K562 (cell line): Measurements from ENCODE around the gene TBC1D3B. TPM values are rescaled to one million over a fixed set of nuclear protein-coding genes. Genes with fewer than 3 reads are reported as not detected.

Experiments
- ATAC-seq: fragments of 200-7000 bp; cut with Tn5 transposase; 3 replicates; pipeline ENCODE4 v1.9.1; 2020; ENCODE audit warnings: moderate library complexity
- BruUV-seq: library from RNA; stranded (reverse); fragments of 400-500 nt; replicated peaks from 2 replicates; lab custom pipeline; 2021; lab: Mats Ljungman, UMichigan
- CTCF ChIA-PET: fragments of 300-600 bp; formaldehyde crosslinking; extraction: SDS; loops from one replicate; lab custom pipeline; 2021; ENCODE audit warnings: low intra/inter-chr PET ratio; lab: Yijun Ruan, JAX
- POLR2A ChIA-PET: fragments of 300-600, 350-650 bp; sonication (Branson Sonifier 250); formaldehyde crosslinking; extraction: SDS; loops from one replicate; lab custom pipeline; 2021; ENCODE audit warnings: antibody characterized with exemption, inconsistent platforms; lab: Yijun Ruan, JAX
- DNase-seq, 4 experiments: peaks; one replicate each; pipeline versions ENCODE4 v3.0.0 to v3.0.0-alpha.2; 2011 to 2018; ENCODE audit warnings: low spot score in 3 of 4, mixed read lengths in 3 of 4; ENCODE audit errors: extremely low read depth in 1 of 4
- FAIRE-seq: peaks from 2 replicates; lab custom pipeline; 2011; peaks lifted over from hg19 to GRCh38; lab: Jason Lieb, UNC
- H2AFZ ChIP-seq: 2 replicates; pipeline ENCODE4 v1.6.0; 2011; ENCODE audit warnings: low read depth, low read length, control low read depth, inconsistent platforms
- H3K27ac ChIP-seq: fragments of 200-600 bp; 3 replicates; pipeline ENCODE4 v1.8.0; 2011; ENCODE audit warnings: low read depth, mild to moderate bottlenecking, control low read depth, inconsistent platforms, low read length, moderate library complexity, mixed read lengths; ENCODE audit errors: extremely low read depth
- H3K27me3 ChIP-seq, 2 experiments: fragments of 300-600 bp in 1 of 2; 2 replicates in 1 of 2; 3 replicates in 1 of 2; pipeline versions ENCODE4 v1.6.0 to v1.8.0; 2011; ENCODE audit warnings: inconsistent platforms in 2 of 2, low read length in 2 of 2, mild to moderate bottlenecking in 1 of 2, mixed read lengths in 1 of 2, moderate library complexity in 1 of 2; ENCODE audit not compliant: control insufficient read depth in 2 of 2, insufficient read depth in 2 of 2
- H3K36me3 ChIP-seq: fragments of 300-600 bp; 3 replicates; pipeline ENCODE4 v1.8.0; 2011; ENCODE audit warnings: mild to moderate bottlenecking, low read length, inconsistent platforms; ENCODE audit not compliant: control insufficient read depth, insufficient read depth
- H3K4me1 ChIP-seq, 2 experiments: fragments of 200-600 bp in 1 of 2; replicated peaks in 1 of 2; 2 replicates in 1 of 2; 3 replicates in 1 of 2; pipeline versions ENCODE4 v1.5.1 to v1.8.0; 2011; ENCODE audit warnings: inconsistent platforms in 2 of 2, low read length in 2 of 2, mild to moderate bottlenecking in 1 of 2, mixed read lengths in 1 of 2, moderate library complexity in 1 of 2; ENCODE audit not compliant: control insufficient read depth in 2 of 2, insufficient read depth in 2 of 2
- H3K4me2 ChIP-seq: 2 replicates; pipeline ENCODE4 v1.6.1; 2011; ENCODE audit warnings: low read length, control low read depth, inconsistent platforms, mixed read lengths; ENCODE audit not compliant: insufficient read depth
- H3K4me3 ChIP-seq: fragments of 200-600 bp; sonication (generic), shearing (Covaris generic); 2 replicates; pipeline ENCODE4 v1.5.1; 2016; ENCODE audit warnings: control low read depth, inconsistent platforms
- H3K79me2 ChIP-seq: fragments of 200-600 bp; 3 replicates; pipeline ENCODE4 v1.8.0; 2011; ENCODE audit warnings: low read length, inconsistent platforms; ENCODE audit not compliant: control insufficient read depth, insufficient read depth
- H3K9ac ChIP-seq, 2 experiments: 2 replicates each; pipeline versions ENCODE4 v1.6.0 to v1.6.1; 2011; ENCODE audit warnings: low read depth in 2 of 2, low read length in 2 of 2, control low read depth in 1 of 2, inconsistent platforms in 1 of 2, mild to moderate bottlenecking in 1 of 2, mixed read lengths in 1 of 2; ENCODE audit not compliant: insufficient read depth in 1 of 2
- H3K9me1 ChIP-seq: one replicate; pipeline ENCODE4 v1.6.0; 2011; ENCODE audit warnings: inconsistent platforms, mild to moderate bottlenecking, low read length, moderate library complexity; ENCODE audit not compliant: control insufficient read depth, insufficient read depth
- H3K9me3 ChIP-seq: replicated peaks from 2 replicates; pipeline ENCODE4 v1.5.1; 2011; ENCODE audit warnings: low read depth, low read length, inconsistent platforms; ENCODE audit not compliant: control insufficient read depth, insufficient read depth
- H4K20me1 ChIP-seq: replicated peaks from 2 replicates; pipeline ENCODE4 v1.6.1; 2011; ENCODE audit warnings: low read length, inconsistent platforms, mixed read lengths; ENCODE audit not compliant: control insufficient read depth, insufficient read depth
- MCM2 ChIP-seq: fragments of 450-650 bp; IDR thresholded peaks from 2 replicates; pipeline ENCODE4 v1.6.1; 2017; ENCODE audit warnings: low read depth, mild to moderate bottlenecking
- STAT5B ChIP-seq: fragments of 250-450 bp; sonication (Bioruptor Pico); IDR thresholded peaks from 2 replicates; pipeline ENCODE4 v1.8.0; 2021; ENCODE audit warnings: mild to moderate bottlenecking, inconsistent platforms
- ZNF24 ChIP-seq: fragments of 450-650 bp; IDR thresholded peaks from 2 replicates; pipeline ENCODE4 v1.6.1; 2016
- ZNF41 ChIP-seq: fragments of 250-450 bp; sonication (Bioruptor Pico); conservative IDR thresholded peaks from 2 replicates; pipeline ENCODE4 v1.4.0; 2020; ENCODE audit warnings: mild to moderate bottlenecking
- WGBS: fragments of 100-300 bp; shearing (Covaris generic); methylation state at CpG from one replicate; pipeline ENCODE4 v1.1.6; 2016; ENCODE audit warnings: low coverage, mixed read lengths; ENCODE audit not compliant: insufficient coverage; ENCODE audit errors: missing lambda C conversion rate; 5-methylcytosine and 5-hydroxymethylcytosine counted together
- in situ Hi-C: fragments of 300-500 bp; cut with MboI; formaldehyde crosslinking; loops from 4 replicates; pipeline ENCODE4 v1.15.0; 2018; ENCODE audit warnings: inconsistent platforms, mixed read lengths
- intact Hi-C: fragments of 100-400 bp; cut with micrococcal nuclease; formaldehyde crosslinking; loops from 2 replicates; pipeline ENCODE4 v1.14.2; 2022
- polyA plus RNA-seq, 8 experiments: library from polyadenylated mRNA; depleted of rRNA in 4 of 8; stranded (reverse) in 5 of 8; unstranded in 3 of 8; fragments of >200 nt; fragmentation: Nextera tagmentation in 2 of 8; fragmentation: Illumina TruSeq in 1 of 8; extraction: Ambion mirVana in 2 of 8; extraction: Trizol in 1 of 8; gene quantifications; 2 replicates each; pipeline versions ENCODE4 v1.2.1 to v1.2.3, GENCODE V29; 2011 to 2014; ENCODE audit warnings: inconsistent platforms in 1 of 8, missing spikeins in 1 of 8
- total RNA-seq, 7 experiments: library from RNA; depleted of rRNA in 6 of 7; stranded (reverse); fragments of >200 nt in 6 of 7; fragmentation: Illumina TruSeq in 2 of 7; extraction: Trizol in 2 of 7; gene quantifications; 2 replicates each; pipeline versions ENCODE4 v1.2.1 to v1.2.3, GENCODE V29; 2011 to 2021; ENCODE audit warnings: low replicate concordance in 1 of 7
- TF ChIP-seq, protein P1 (sequence below), 2 experiments: IDR thresholded peaks in 1 of 2; conservative IDR thresholded peaks in 1 of 2; 2 replicates each; pipeline ENCODE4 v1.6.1; 2016; ENCODE audit warnings: low read depth in 2 of 2, mild to moderate bottlenecking in 1 of 2, missing compliant biosample characterization in 1 of 2, missing genetic modification characterization in 1 of 2, moderate library complexity in 1 of 2

The TBC1D3B gene
- total and polyA plus RNA-seq, 9 of the 15 experiments (the other 6 are each of a cell fraction or from before 2014, with no cell fraction given) = 0.29 to 0.60 TPM; not detected in 7

DNA sequence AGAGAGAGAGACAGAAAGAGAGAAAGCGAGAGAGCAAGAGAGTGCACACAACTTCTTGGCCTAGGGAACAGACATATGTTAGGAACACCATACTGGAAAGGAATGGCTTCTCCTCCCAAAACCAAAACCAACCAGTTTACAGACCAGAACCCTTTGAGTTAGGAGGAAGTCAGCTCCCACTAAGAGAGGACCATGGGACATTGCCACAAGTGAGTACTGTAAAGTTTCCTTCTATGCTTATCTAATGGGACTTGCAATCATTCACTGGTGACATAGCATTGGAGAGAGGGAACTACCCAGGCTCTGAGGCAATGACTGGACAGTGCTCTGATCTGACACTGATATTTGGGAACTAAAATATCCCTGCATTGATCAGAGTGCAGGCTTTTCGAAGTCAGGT, 32.4 kb downstream of the TBC1D3B start:
- peak; percentile 75; the same call in 1 of the 2 replicates for TF ChIP-seq ZNF41 (CRISPR knock-in tag)
- TF ChIP-seq STAT5B (CRISPR knock-in tag) = no peak
- TF ChIP-seq, protein P1, sequence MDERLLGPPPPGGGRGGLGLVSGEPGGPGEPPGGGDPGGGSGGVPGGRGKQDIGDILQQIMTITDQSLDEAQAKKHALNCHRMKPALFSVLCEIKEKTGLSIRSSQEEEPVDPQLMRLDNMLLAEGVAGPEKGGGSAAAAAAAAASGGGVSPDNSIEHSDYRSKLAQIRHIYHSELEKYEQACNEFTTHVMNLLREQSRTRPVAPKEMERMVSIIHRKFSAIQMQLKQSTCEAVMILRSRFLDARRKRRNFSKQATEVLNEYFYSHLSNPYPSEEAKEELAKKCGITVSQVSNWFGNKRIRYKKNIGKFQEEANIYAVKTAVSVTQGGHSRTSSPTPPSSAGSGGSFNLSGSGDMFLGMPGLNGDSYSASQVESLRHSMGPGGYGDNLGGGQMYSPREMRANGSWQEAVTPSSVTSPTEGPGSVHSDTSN (CRISPR knock-in tag; IDR thresholded peaks at IDR 0.05; ENCODE audit: low read depth) = no peak
- TF ChIP-seq, protein P1 (tag; conservative IDR thresholded peaks at IDR 0.05; ENCODE audit: low read depth) = peak; percentile 74
- no peak for TF ChIP-seq MCM2
- no peak for TF ChIP-seq ZNF24
- H3K4me3 ChIP-seq = no peak overlapping the region
- H3K4me2 ChIP-seq = no peak overlapping the region
- H3K9ac ChIP-seq = no peak overlapping the region
- H4K20me1 ChIP-seq = no peaks in the 10 kb centered on the region
- ChIA-PET POLR2A (no interaction called here), CTCF (no interaction called here)
- H3K27ac ChIP-seq = no peak overlapping the region
- H3K79me2 ChIP-seq = no peaks in the 10 kb centered on the region
- no peaks in the 10 kb centered on the region for H3K4me1 ChIP-seq
- in situ Hi-C loops = no loop called here
- H3K27me3 ChIP-seq = peaks cover 0 to 8% of the 10 kb centered on the region in 2 experiments; a peak in 2 of 5 replicates
- intact Hi-C loops = loop anchor here (10.0 kb wide), 1 partner anchor 289 kb away; no protein-coding TSS in a partner anchor
- no peaks in the 10 kb centered on the region for H3K36me3 ChIP-seq
- no peak for FAIRE-seq
- H3K9me1 ChIP-seq = no peaks in the 10 kb centered on the region
- ATAC-seq = no peak
- WGBS = 12% methylated on average over 2 of the region's 2 CpGs
- no TSS peak for BruUV-seq
- no peak for DNase-seq
- H2AFZ ChIP-seq = no peak overlapping the region
- no peaks in the 10 kb centered on the region for H3K9me3 ChIP-seq
